ENCODE data around the gene NOS1AP. TPM values are rescaled to one million over a fixed set of nuclear protein-coding genes. Genes with fewer than 3 reads are reported as not detected.

The NOS1AP gene
- total and polyA plus RNA-seq, 2 experiments from 2014 or later: 5.8 to 6.6 TPM

GRCh38 chr1:162380061-162380846, 310.8 kb downstream of the NOS1AP start (continued):
- TF ChIP-seq ZNF462 (CRISPR knock-in tag; IDR thresholded peaks at IDR 0.05): no peak
- no peak for TF ChIP-seq ZNF331 (CRISPR knock-in tag; IDR thresholded peaks at IDR 0.05; ENCODE audit: low read depth)
- no peak for TF ChIP-seq ZNF114 (CRISPR knock-in tag; IDR thresholded peaks at IDR 0.05)

- DNase-seq (ENCODE audit: low spot score) (no peak), ATAC-seq (no peak)
- Histone ChIP-seq H3K4me2 (no peak within 1 kb of the TSS), H2AFZ (no peak within 1 kb of the TSS), H4K20me1 (replicated peaks; ENCODE audit: insufficient read depth) (no peaks in the 10 kb centered on the region), H3K4me1 (ENCODE audit: insufficient read depth) (no peaks in the 10 kb centered on the region), H3F3A (replicated peaks; ENCODE audit: low read depth) (no peaks in the 10 kb centered on the region), H3K36me3 (ENCODE audit: insufficient read depth) (no peaks in the 10 kb centered on the region), H3K27me3 (ENCODE audit: insufficient read depth) (no peaks in the 10 kb centered on the region), H3K27ac (ENCODE audit: low read depth) (no peak within 1 kb of the TSS), H3K79me2 (replicated peaks; ENCODE audit: insufficient read depth) (no peaks in the 10 kb centered on the region), H3K9me2 (ENCODE audit: insufficient read depth) (no peaks in the 10 kb centered on the region), H3K4me3 (no peak within 1 kb of the TSS)
- no peaks in the 10 kb centered on the region for H3K9me3 Mint-ChIP-seq
- H3K36me3 Mint-ChIP-seq (ENCODE audit: low read depth): peaks cover 26% of the 10 kb centered on the region
- H3K4me3 Mint-ChIP-seq: no peak within 1 kb of the TSS
- H3K27ac Mint-ChIP-seq: no peak within 1 kb of the TSS; the same call in 1 of the 2 replicates
- peaks cover 20% of the 10 kb centered on the region for H3K27me3 Mint-ChIP-seq (ENCODE audit: insufficient read depth, low read depth, poor library complexity)
- peaks cover 6% of the 10 kb centered on the region for H3K4me1 Mint-ChIP-seq
- TF ChIP-seq NANOG (IDR thresholded peaks at IDR 0.05; ENCODE audit: borderline replicate concordance) (no peak), CREB1 (CRISPR knock-in tag; IDR thresholded peaks at IDR 0.05; ENCODE audit: low read depth) (no peak), EZH2phosphoT487 (IDR thresholded peaks at IDR 0.05; ENCODE audit: unreplicated experiment) (no peak), REST (IDR thresholded peaks at IDR 0.05; ENCODE audit: unreplicated experiment) (no peak), ETS1 (IDR thresholded peaks at IDR 0.05) (no peak), POLR2AphosphoS5 (IDR thresholded peaks at IDR 0.05; ENCODE audit: low read depth) (no peak)
Measured at GRCh38 chr1:162381383-162381782, 311.9 kb downstream of the NOS1AP start, which contains the start of gene C1orf226. Gene C1orf226, plus strand, starts transcription at chr1:162381728. Its CDS starts 174 bp downstream, at chr1:162381902.
